ENCODE measurements around the gene TPK1.

Gene TPK1

GRCh38 chr7:144408121-144408520 lies 427.7 kb downstream of the TPK1 start:
- peak; percentile 29 for DNase-seq (ENCODE audit: low read depth)

- DNase-seq (ENCODE audit: low read depth), result no peak
Observed at GRCh38 chr7:144407266-144407931, 428.5 kb downstream of the TPK1 start.

- DNase-seq (ENCODE audit: low read depth), result no peak
Observed at GRCh38 chr7:144404946-144405345, 430.9 kb downstream of the TPK1 start.

- no peak for DNase-seq (ENCODE audit: low read depth)
Observed at GRCh38 chr7:144403649-144404061, 432.2 kb downstream of the TPK1 start, which contains the start of gene NOBOX. TSS of gene NOBOX (minus strand) at chr7:144403693.

GRCh38 chr7:144403102-144403501 lies 432.8 kb downstream of the TPK1 start:
- DNase-seq (ENCODE audit: low read depth), result no peak

All from amniotic epithelial cell (primary cell).